Measurements from ENCODE around the gene TCN2.
"Not testable (repeated sequence)": the region's sequence is repeated elsewhere in the genome, so short reads cannot be mapped to it uniquely, and the experiment has no call there.

Gene TCN2

DNA sequence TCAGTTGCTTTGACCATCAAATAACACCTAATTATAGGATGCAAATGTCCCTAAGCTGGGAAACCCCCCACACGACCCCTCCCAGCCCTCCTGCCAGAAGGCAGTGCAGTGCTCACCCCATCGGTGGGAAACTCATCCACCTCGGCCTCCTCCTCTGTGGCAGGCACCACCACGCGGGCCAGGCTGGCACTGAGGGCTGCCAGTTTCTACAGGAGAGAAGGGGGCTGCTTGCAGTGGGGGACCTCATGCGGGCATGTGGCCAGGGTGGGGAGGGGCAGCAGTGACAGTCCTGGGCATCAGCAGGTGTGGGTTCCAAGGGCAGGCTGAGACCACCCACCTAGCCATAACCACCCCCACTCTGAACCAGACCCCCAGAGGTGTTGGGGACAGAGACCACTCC is 26.1 kb upstream of the TCN2 start:
- DNase-seq = no peak

DNA sequence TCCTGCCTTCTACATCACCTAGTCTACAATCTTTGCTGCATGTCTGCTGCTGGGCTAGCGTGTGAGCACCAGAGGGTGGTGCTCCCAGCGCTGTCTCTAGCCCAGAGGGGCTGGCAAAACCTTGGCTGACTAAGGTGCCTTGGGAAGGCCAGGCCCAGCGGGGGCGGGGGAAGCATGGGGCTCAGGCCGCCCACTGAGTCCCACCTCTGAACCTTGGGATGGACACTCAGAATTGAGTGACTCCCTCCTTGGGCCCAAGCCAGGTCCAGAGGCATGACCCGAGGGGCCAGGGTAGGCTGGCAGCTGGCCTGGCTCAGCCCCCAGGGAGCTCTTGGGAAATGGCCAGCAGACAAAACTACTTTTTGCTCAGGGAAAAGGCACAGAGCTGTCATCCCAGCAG is 24.9 kb upstream of the TCN2 start:
- no peak for DNase-seq

DNA sequence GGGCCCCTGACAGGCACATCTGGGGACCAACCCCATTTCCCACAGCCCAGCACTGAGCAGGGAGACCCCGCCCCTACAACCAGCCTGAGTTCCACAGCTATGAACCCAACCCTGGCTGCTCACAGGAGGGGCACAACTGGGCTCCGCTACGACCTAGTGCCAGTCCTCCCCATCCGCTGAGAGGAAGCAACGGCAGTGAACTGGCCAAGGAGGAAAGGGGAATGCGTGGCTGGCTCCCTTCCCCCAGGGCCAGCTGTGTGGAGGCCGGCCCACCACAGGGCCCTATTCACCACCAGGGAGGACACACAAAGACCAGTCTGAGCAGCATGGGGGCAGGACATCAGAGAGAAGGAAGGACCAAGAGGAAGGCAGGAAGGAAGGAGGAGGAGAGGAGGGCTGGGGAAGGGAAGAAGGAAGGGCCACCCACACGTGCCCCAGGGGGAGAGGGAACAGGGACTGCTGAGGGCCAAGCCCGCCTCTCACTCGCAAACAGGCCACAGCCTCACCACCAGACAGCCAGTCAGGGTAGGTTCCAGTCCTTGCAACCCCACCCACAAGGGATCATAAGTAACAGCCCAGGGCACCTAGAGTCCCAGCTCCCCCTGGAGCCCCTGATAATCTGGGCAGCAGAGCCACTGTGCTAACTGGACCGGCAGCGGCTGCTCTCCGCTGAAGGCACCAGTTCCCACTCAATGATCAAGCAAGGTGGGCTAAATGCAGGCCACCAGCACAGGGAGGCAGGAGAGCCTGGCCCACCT is 24.0 kb upstream of the TCN2 start:
- DNase-seq = no peak

DNA sequence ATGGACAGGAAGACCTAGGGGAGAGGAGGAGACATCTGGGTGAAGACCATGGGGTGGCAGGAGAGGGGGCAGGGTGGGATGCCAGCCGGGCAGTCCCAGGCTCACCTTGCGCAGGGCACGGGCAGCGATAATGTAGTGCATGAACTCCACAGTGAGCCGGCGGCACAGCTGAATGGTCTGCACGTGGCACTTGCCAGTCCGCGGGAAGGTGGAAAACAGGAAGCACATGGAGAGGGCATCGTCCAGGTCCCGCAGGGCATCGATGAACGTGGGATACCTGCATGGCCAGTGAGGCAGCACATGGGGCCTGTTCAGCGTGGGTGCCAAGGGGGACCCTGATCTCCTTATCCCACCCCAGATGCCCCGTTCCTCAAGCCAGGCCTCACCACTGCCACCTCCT is 22.5 kb upstream of the TCN2 start:
- no peak for DNase-seq

DNA sequence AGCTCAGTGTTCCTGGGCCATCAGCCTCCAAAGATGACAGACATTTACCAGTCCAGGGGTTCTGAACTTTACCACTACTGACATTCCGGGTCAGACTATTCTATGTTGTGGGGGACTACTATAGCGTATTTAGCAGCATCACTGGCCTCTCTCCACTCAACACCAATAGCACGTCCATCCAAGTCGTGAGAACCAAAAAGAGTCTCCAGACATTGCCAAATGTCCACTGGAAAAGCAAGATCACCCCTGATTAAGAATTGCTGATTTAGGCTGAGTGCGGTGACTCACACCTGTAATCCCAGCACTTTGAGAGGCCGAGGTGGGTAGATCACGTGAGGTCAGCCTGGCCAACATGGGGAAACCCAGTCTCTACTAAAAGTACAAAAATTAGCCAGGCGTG is 20.6 kb upstream of the TCN2 start:
- no peak for DNase-seq

DNA sequence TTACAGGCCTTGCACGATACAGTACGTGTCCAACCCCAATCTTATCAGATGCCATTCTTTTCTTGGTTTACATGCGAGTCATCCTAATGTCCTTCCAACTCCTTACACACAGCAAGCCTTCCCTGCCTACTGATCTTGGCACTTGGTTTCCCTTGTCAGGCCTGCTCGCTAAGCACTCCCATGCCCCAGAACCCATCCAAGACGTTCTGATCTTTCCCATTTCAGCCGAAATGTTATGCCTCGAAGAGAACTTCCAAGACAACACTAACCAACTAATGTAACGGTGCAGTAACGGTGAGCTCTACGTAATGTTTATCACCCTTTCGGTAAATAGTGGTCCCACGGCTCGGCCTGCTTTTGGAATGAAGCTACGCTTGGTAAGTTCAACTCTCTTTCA is 15.8 kb upstream of the TCN2 start:
- DNase-seq = no peak

DNA sequence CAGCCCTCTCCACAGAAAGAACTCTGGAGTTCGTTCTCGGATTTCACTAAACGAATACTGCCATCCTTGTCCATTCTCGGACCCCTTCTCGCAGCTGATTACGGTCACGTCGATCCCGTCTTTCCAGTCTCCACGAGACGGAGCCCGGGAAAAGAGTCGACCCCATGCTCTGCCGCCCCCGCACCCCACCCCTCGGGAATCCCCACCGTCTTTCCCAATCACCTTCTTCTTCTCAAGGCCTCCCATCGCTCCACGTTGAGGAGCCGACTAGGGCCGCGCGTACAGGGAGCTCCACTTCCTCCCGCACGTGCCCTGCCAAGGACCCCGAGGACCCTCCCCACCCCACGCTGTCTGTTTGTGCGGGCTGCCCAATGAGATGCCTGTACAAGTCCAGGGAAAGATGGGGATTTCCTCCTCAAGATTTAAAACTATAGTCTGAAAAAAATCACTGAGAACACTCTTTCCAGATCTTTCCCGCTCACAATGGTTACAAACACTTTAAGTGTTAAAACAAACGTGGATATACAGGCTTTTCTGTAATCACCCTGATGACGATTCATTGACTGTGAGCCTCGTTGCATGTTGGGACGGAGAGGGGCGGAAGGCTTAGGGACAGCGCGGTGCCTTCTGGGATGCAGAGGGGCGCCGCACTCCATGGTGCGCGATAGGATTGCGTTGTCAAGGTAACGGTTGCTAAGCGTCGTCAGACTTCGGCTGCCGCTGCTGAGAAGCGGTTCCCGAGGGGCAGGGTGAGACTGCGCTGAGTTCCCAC is 15.2 kb upstream of the TCN2 start, which contains the start of gene PES1:
TSS of gene PES1 (minus strand) at position 323 of the 772 bp plus-strand sequence. CDS start at position 246, 77 bp downstream.
- DNase-seq = peak; percentile 95

DNA sequence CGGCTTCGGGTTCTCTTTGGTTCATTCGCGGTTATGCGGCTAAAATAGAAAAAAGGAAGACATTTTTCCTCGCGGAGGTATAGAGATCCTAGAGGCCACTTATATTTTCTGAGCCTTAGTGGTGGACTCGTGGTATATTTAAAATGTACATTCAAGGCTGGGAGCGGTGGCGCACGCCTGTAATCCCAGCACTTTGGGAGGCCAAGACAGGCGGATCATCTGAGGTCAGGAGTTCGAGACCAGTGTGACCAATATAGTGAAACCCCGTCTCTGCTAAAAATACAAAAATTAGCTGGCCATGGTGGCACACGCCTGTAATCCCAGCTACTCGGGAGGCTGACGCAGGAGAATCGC is 14.6 kb upstream of the TCN2 start:
- not testable (repeated sequence) for DNase-seq

DNA sequence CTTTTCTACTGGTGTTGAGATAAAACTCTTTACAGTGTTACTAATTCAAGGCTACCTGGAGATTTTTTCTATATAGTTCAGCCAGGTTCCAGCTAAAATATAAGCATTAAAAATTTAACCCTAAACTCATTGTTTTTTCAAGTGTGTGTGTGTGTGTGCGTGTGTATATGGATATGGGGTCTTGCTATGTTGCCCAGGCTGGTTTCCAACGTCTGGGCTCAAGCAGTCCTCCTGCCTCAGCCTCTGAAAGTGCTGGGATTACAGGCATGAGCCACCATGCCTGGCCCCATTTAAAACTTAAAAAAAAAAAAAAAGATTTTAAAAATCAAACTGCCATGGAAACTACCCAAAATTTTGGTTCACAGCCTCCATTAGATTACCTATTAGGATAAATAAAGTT is 10.8 kb upstream of the TCN2 start:
- no peak for DNase-seq

DNA sequence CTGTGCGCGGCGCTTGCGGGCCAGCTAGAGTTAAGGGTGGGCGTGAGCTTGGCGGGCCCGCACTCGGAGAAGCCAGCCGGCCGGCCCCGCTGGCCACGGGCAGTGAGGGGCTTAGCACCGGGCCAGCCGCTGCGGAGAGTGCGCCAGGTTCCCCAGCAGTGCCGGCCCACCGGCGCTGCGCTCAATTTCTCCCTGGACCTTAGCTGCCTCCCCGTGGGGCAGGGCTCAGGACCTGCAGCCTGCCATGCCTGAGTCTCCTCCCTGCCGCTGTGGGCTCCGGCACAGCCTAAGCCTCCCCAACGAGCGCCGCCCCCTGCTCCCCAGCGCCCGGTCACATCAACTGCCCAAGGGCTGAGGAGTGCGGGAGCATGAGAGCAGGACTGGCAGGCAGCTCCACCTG is 10.1 kb upstream of the TCN2 start:
- no peak for DNase-seq

DNA sequence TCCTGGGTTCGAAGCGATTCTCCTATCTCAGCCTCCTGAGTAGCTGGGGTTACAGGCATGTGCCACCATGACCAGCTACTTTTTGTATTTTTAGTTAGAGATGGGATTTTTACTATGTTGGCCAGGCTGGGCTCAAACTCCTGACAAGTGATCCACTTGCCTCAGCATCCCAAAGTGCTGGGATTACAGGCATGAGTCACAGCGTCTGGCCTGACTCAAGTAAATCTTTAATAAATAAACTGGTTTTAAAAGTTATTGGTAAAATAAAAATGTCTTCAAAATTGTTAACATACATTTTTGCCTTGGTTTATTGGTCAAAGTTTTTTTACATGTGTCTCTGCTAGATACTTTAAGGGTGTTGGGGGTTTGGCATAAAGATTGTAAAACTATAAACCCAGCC is 8.0 kb upstream of the TCN2 start:
- DNase-seq = no peak

DNA sequence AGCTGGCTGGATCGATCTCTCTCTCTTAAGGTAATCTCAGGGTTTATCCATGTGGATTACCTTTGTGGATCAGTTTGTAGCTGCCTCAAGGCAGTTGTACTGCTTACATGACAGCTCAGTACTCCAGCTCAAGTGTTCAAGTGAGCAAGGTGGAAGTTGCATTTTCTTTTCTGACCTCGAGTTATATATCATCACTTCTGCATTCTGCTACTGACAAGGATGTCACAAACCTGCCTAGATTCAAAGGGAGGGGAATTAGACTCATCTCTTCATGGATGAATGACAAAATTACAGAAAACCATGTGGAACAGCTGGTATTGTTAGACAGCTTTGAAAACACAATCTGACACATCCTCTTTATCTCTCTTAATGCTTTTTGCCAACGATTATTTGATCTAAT is 6.1 kb upstream of the TCN2 start:
- DNase-seq = no peak

DNA sequence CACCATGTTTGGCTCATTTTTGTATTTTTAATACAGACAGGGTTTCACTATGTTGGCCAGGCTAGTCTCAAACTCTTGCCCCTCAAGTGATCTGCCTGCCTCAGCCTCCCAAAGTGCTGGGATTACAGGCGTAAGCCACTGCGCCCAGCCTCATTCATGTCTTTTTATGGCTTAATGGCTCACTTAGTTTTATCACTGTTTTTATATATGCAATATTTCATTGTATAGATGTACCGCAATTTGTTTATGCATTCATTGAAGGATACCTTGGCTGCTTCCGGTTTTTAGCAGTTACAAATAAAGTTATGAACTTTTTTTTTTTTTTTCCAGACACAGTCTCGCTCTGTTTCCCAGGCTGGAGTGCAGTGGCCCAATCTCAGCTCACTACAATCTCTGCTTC is 5.5 kb upstream of the TCN2 start:
- no peak for DNase-seq

DNA sequence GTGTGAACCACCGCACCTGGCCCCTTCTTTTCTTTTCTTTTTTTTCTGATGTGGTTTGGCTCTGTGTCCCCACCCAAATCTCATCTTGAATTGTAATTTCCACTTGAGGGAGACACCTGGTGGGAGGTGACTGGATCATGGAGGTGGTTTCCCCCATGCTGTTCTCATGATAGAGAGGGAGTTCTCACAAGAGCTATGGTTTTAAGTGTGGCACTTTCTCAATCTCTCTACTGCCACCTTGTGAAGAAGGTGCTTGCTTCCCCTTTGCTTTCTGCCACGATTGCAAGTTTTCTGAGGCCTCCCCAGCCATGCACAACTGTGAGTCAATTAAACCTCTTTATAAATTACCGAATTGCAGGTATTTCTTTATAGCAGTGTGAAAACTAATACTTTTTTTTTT is 4.9 kb upstream of the TCN2 start:
- DNase-seq = no peak

DNA sequence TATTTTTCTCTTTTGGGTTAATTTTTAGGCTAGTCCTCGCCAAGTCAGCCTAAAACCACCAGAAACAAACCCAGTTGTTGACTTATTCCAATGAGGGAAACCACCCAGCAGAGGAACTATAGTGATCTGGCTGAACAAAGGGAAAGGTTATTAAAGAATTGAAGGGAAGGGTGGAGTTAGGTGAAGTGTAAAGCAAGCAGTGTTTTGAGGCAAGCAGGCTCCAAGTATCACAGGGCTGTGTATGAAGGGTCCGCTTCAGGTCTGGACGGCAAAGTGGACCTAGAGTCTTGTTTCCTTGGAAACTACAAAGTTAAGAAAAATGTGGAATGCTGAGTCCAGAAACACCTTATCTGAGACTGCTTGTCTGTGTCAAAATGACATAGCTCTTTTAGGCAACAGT is 3.2 kb upstream of the TCN2 start:
- DNase-seq = no peak

DNA sequence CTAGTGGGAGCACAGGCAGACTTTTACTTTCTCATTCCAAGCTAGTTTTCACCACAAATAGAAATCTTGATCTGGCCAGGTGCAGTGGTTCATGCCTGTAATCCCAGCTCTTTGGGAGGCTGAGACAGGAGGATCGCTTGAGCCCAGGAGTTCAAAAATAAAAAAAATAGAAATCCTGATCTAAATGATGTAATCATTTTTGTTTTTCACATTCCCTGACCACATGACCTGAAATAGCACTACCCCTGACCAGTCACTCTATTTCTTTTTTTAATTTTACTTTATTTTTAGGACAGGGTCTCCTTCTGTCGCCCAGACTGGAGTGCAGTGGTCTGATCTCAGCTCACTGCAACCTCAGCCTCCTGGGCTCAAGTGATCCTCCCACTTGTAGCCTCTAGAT is 2.3 kb upstream of the TCN2 start:
- no peak for DNase-seq

DNA sequence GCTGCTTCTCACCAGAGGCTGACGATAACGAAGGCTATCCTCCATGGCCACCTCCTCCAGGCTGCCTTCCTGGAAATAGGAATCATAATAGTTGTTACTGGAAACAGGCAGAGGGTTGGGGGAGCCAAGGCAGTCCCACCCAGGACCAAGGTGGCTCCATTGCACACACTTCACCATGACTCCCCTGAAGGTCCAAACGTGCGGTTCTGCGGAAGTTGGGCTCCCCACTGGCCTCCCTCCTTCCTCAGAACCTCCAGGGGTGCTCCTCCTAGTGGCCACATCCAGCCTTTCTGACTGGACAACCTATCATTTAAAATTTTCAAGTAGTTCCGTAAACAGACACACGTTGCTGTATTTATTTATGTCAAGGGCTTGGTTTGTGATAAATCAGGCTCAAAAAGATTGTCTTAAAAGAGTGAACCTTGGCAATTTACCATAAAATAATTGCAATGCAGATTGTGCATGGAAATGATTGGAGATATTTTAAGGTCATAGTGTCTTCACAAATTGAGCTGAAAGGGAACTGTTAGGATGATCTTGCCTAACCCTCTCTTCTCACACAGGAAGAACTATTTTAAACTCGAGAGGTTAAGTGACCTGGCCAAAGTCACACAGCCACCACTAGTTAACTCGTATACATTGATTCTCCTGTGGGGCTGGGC is 1.4 kb upstream of the TCN2 start:
- DNase-seq = peak; percentile 25

DNA sequence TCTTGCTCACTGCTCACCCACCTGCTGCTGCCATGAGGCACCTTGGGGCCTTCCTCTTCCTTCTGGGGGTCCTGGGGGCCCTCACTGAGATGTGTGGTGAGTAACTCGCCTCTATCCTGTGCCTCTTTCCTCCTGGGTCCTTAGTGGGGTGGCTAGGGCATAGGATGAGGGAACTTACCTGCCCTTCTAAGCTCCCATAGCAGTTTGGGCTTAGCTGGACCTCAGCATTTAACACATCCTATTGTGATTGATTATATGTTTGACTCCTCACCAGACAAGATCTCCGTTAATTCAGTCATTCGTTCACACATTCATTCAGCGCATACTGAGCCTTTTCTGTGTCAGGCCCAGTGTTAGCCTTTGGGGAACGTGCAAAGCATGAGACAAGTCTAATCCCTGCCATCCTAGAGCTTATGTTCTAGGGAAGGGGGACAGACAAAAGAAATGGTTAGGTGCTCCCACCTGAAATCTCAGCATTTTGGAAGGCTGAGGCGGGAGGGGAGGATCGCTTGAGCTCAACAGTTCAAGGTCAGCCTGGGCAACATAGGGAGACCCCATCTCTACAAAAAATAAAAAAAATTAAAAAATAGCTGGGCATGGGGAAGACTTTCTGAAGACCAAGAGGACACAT is 441 bp downstream of the TCN2 start:
- no peak for DNase-seq

DNA sequence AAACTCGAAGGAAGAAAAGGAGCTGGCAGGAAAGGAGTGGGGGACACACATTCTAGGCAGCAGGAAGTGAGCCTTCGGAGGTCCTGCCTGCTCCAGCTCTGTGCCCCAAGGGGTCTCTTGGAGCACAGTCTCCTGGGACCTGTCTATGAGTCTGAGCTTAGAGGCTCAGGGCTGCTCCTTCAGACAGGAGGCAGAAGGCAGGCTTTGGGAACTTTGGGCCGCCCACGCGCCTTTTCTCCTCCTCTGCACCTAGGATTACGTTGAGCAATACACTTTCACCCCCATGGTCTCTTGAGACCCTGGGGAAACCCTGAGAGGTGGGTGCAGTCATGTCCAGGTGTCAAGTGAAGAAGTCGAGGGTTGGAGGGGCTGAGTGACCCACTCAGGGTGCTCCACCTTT is 965 bp downstream of the TCN2 start:
- no peak for DNase-seq

DNA sequence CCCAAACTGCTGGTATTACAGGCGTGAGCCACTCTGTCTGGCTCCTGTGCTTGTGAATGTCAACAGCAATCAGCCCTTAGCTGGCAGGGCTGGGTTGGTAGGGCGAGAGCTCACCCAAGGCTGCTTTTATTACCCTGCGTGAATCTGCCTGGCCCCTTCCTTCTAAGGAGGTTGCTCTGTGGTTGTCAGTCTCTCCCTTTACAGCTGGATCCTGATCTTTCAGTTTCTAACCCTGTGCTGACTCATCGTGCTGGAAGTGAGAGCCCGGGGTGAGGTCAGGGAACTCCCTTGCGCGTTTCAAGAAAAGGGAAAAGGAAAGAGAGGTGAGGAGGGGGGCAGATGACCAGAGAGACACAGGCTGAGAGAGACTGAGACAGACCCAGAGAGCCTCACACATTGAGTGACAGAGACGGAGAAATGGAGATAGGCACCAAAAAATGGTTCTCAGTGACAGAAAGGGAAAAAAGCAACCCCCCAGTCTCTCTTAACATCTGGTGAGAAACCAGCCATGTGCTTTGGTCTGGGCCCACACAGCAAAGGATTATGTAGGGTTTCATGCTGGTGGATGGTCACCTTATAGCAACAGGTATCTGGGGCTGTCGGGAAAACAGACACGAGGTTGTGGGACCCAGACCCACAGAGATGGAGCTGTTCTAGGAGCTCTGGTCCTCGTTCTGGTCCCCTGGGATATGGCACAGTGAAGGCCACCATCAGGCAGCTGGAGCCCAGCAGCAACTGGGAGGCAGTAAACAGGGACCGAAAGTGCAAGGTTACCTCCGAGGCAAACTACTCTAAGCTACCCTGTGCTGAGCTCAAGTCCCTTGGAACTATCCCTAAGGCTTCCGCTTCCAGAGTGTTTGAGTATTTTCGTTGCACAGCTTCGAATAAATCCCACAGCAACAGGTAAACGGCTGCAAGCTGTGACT is 2.5 kb downstream of the TCN2 start:
- no peak for DNase-seq

DNA sequence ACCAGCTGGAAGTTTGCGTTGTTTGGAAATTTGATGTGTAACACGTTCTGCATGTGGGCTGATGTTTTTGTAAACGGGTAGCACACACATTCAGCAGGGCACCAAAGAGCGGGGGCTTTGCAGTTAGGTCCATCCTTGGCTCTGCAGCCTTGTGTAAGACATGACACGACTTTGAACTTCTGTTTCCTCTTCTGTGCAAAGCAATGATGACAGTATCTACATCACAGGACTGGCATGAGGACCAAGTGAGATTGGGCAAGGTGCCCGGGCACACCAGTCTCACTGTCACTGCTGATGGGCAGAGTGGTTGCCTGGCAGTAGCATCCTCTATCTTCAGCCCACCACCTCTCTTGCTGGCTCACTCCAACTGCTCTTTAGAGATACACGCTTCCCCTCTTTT is 3.3 kb downstream of the TCN2 start:
- DNase-seq = no peak

DNA sequence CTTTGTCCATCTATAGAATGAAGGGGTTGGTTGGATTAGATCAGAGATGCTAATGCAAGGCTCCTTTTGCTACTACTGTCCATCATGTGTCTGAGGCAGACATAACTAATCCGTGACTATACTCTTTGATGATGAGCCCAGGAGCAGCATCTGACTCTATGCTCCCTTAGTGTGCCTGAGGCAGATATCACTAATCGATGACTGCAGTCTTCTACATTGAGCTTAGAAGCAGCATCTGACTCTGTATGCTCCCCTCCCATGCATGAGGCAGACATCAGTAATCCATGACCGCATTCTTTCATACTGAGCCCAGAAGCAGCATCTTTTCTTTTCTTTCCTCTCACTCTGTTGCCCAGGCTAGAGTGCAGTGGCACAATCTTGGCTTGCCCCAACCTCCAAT is 4.2 kb downstream of the TCN2 start:
- no peak for DNase-seq

DNA sequence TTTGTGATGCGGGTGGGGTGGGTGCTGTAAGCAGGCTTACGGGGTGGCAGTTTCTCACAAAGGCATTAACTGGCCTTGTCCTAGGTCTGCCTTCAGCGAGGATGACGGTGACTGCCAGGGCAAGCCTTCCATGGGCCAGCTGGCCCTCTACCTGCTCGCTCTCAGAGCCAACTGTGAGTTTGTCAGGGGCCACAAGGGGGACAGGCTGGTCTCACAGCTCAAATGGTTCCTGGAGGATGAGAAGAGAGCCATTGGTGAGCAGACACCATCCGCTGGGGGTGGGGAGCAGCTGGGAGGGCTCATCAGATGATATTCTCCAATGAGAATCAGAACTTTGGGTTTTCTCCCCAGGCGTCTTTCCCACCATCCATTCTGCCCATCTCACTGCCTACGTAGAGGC is 5.8 kb downstream of the TCN2 start:
- no peak for DNase-seq

Measured in NCI-H748 treated with DMSO at 0.1 percent for 48 hours (cell line).